Stimulated activated naive B cell treated with anti-CD40 and anti-IgM and Interleukin-4, amounts not matched to agents 10 μg/mL and 1 μg/mL and 100 μg/mL, for 72 hours (primary cell): ENCODE measurements around the gene HIRIP3.

Experiments
- ATAC-seq, 2 donors: fragments of 150-1000 bp; cut with Tn5 transposase; replicated peaks; 2 replicates each; pipeline ENCODE4 v1.10.0; 2021; ENCODE audit warnings: moderate library complexity in 1 of 2
- DNase-seq: peaks from one replicate; pipeline ENCODE4 v3.0.0; 2021
- H3K27ac Mint-ChIP-seq: one replicate; pipeline ENCODE4 v1.8.0; 2022; ENCODE audit warnings: mild to moderate bottlenecking, mixed read lengths
- H3K27me3 Mint-ChIP-seq, 2 donors: one replicate each; pipeline ENCODE4 v1.8.0; 2022; ENCODE audit warnings: mixed read lengths in 2 of 2
- H3K36me3 Mint-ChIP-seq, 2 donors: one replicate each; pipeline ENCODE4 v1.8.0; 2022; ENCODE audit warnings: mixed read lengths in 2 of 2, mild to moderate bottlenecking in 1 of 2
- H3K4me1 Mint-ChIP-seq, 2 donors: one replicate each; pipeline ENCODE4 v1.8.0; 2022; ENCODE audit warnings: mixed read lengths in 2 of 2, mild to moderate bottlenecking in 1 of 2
- H3K4me3 Mint-ChIP-seq, 2 donors: one replicate each; pipeline ENCODE4 v1.8.0; 2022; ENCODE audit warnings: mild to moderate bottlenecking in 2 of 2, mixed read lengths in 2 of 2, moderate library complexity in 1 of 2
- H3K9me3 Mint-ChIP-seq, 2 donors: one replicate each; pipeline ENCODE4 v1.8.0; 2022; ENCODE audit warnings: mixed read lengths in 2 of 2, mild to moderate bottlenecking in 1 of 2

The HIRIP3 gene

DNA sequence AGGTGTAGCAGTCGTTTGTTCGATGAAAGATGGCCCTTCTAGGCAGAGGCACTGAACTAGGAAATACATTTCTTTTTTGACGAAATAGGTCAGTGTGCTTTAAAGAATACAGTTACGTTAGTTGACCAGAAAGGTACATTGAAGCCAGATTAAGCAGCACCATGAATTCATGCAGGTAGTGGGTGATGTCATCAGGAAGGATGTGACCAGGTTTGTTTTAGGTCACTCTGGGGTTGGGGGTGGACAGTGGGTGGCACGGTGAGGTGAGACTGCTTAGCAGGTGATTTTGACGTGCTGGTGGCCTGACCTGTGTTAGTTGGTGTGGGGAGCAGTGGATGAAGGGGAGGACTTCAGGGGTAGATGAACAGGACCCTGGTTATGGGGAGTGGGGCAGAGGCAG is 4.2 kb upstream of the HIRIP3 start:
- DNase-seq (no peak), ATAC-seq (no peak)
- H3K4me1 Mint-ChIP-seq = peaks cover 37 to 46% of the 10 kb centered on the region in 2 donors
- no peaks in the 10 kb centered on the region for H3K9me3 Mint-ChIP-seq
- no peaks in the 10 kb centered on the region for H3K27me3 Mint-ChIP-seq
- H3K36me3 Mint-ChIP-seq = peaks cover 31 to 57% of the 10 kb centered on the region in 2 donors
- no peak overlapping the region for H3K4me3 Mint-ChIP-seq
- peak overlapping the region; percentile 22 for H3K27ac Mint-ChIP-seq

DNA sequence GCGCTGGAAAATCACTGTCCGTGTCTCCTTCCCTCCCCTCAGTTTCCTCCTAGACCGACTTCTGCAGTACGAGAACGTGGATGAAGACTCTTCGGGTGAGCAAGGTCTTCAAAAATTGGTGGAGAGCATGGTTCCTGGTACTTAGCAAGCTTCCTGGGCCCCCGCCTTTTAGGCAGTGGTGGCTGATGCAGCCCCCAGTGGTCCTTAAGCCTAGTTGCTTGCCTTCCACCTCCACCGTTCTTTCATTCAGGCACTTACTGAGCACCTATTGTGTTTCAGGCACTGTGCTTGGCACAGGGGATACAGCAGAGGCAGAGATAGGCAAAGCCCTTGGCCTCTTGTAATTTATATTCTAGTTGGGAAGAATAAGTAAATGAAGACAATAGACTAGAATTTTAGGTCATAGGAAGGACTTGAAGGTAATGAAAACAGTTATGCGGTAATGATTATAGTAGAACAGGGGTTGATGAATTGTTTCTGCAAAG is 1.4 kb upstream of the HIRIP3 start:
- ATAC-seq (no peak), DNase-seq (no peak)
- Mint-ChIP-seq H3K27me3 (no peaks in the 10 kb centered on the region), H3K9me3 (no peaks in the 10 kb centered on the region), H3K36me3 (peaks cover 27 to 49% of the 10 kb centered on the region in 2 donors), H3K27ac (peak overlapping the region; percentile 99), H3K4me3 (peak overlapping the region; percentile 97), H3K4me1 (peaks cover 34 to 48% of the 10 kb centered on the region in 2 donors)

GRCh38 chr16:29995911-29996765 is 721 bp upstream of the HIRIP3 start, which contains the start of gene INO80E:
Gene INO80E, plus strand, starts transcription at chr16:29996241. Its CDS starts 70 bp downstream, at chr16:29996311.
- Mint-ChIP-seq H3K4me1 (peaks cover 32 to 48% of the 10 kb centered on the region in 2 donors), H3K36me3 (peaks cover 22 to 46% of the 10 kb centered on the region in 2 donors)
- peak; percentile 95 to 97 for ATAC-seq

DNA sequence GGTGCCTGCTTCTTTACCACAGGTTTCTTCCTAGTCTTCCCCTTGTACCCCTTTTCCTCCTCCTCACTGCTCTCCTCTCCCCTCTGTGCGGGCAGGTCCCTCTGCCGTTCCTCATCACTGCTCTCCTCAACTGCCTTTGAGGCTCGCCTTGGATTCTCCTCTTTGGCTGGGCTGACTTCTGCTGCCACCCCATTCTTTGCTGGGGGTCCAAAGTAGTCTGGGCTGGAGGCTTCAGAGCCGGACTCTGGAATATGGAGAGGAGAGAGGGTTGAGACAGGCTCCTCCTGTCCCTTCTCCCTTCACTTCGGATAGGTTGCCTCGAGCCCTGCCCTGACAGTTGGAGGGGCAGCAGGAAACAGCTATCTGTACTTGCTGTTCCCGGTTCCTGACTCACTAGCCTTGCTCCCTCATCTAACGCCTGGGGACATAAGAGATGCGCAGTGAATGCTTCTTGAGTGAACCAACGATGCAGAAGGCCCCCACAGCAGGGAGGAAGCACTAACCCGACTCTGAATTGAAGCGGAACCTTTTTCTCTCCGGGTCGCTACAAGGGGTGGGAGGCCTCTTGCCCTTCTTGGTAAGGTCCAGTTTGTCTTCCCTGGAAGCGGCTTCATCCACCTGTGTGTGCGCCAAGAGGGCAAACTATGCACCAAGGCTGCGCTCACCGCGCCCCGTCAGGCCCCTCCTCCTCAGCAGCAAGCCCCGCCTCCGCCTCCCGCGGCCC is 655 bp downstream of the HIRIP3 start:
- peaks cover 23 to 50% of the 10 kb centered on the region in 2 donors for H3K36me3 Mint-ChIP-seq
- H3K9me3 Mint-ChIP-seq = no peaks in the 10 kb centered on the region
- DNase-seq (no peak), ATAC-seq (peak; percentile 62 to 64)
- H3K27me3 Mint-ChIP-seq = no peaks in the 10 kb centered on the region
- H3K4me1 Mint-ChIP-seq = peaks cover 30 to 45% of the 10 kb centered on the region in 2 donors
- H3K4me3 Mint-ChIP-seq = peak overlapping the region; percentile 97
- H3K27ac Mint-ChIP-seq = peak overlapping the region; percentile 99

More at GRCh38 chr16:29995911-29996765, 721 bp upstream of the HIRIP3 start, which contains the start of gene INO80E:
- peak; percentile 99 for DNase-seq
- peak within 1 kb of the TSS; percentile 97 for H3K4me3 Mint-ChIP-seq
- H3K9me3 Mint-ChIP-seq = no peaks in the 10 kb centered on the region
- H3K27me3 Mint-ChIP-seq = no peaks in the 10 kb centered on the region
- H3K27ac Mint-ChIP-seq = peak within 1 kb of the TSS; percentile 99

- Mint-ChIP-seq H3K27ac (peak overlapping the region; percentile 99), H3K36me3 (peaks cover 22 to 49% of the 10 kb centered on the region in 2 donors), H3K4me3 (peak overlapping the region; percentile 97), H3K9me3 (no peaks in the 10 kb centered on the region), H3K4me1 (peaks cover 24 to 38% of the 10 kb centered on the region in 2 donors), H3K27me3 (no peaks in the 10 kb centered on the region)
- DNase-seq (no peak), ATAC-seq (no peak)
These were observed 1.4 kb downstream of the HIRIP3 start for GRCh38 chr16:29993903-29994599.

- Mint-ChIP-seq H3K27ac (no peak overlapping the region), H3K4me1 (peaks cover 24 to 33% of the 10 kb centered on the region in 2 donors), H3K9me3 (no peaks in the 10 kb centered on the region), H3K4me3 (no peak overlapping the region), H3K36me3 (peaks cover 26 to 51% of the 10 kb centered on the region in 2 donors), H3K27me3 (no peaks in the 10 kb centered on the region)
- DNase-seq = no peak
- ATAC-seq = no peak
These were observed 2.1 kb downstream of the HIRIP3 start for GRCh38 chr16:29993191-29993902.

GRCh38 chr16:29992344-29992967 is 3.0 kb downstream of the HIRIP3 start:
- peak overlapping the region; percentile 63 for H3K27ac Mint-ChIP-seq
- peak overlapping the region in 1 of 2 donors; percentile 43 for H3K4me3 Mint-ChIP-seq
- no peaks in the 10 kb centered on the region for H3K9me3 Mint-ChIP-seq
- no peak for ATAC-seq
- no peak for DNase-seq
- peaks cover 34 to 51% of the 10 kb centered on the region in 2 donors for H3K36me3 Mint-ChIP-seq
- peaks cover 26 to 33% of the 10 kb centered on the region in 2 donors for H3K4me1 Mint-ChIP-seq
- H3K27me3 Mint-ChIP-seq = no peaks in the 10 kb centered on the region

DNA sequence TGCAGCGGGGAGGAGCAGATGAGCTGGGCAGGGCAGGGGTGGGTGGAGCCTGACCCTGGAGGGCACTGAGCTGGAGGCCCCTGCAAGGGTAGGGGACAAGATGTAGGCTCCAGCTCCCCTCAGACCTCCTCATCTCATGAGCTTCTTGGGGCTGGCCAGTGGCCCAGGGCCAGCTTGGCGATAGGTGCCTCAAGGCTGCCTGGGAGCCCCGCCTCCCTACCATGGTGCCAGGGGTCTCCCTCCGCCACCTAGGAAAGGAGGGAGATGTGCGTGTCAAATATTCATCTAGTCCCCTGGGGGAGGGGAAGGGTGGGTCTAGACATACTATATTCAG is 3.9 kb downstream of the HIRIP3 start:
- H3K36me3 Mint-ChIP-seq = peaks cover 37 to 51% of the 10 kb centered on the region in 2 donors
- H3K4me3 Mint-ChIP-seq = no peak overlapping the region
- H3K27me3 Mint-ChIP-seq = no peaks in the 10 kb centered on the region
- peaks cover 21 to 28% of the 10 kb centered on the region in 2 donors for H3K4me1 Mint-ChIP-seq
- no peak for DNase-seq
- no peak overlapping the region for H3K27ac Mint-ChIP-seq
- no peak for ATAC-seq
- H3K9me3 Mint-ChIP-seq = no peaks in the 10 kb centered on the region

- peak overlapping the region; percentile 63 for H3K27ac Mint-ChIP-seq
- no peaks in the 10 kb centered on the region for H3K27me3 Mint-ChIP-seq
- peaks cover 40 to 52% of the 10 kb centered on the region in 2 donors for H3K36me3 Mint-ChIP-seq
- ATAC-seq (no peak), DNase-seq (no peak)
- peaks cover 18 to 27% of the 10 kb centered on the region in 2 donors for H3K4me1 Mint-ChIP-seq
- no peak overlapping the region for H3K4me3 Mint-ChIP-seq
- no peaks in the 10 kb centered on the region for H3K9me3 Mint-ChIP-seq
These were observed 4.4 kb downstream of the HIRIP3 start for GRCh38 chr16:29990883-29991570.

DNA sequence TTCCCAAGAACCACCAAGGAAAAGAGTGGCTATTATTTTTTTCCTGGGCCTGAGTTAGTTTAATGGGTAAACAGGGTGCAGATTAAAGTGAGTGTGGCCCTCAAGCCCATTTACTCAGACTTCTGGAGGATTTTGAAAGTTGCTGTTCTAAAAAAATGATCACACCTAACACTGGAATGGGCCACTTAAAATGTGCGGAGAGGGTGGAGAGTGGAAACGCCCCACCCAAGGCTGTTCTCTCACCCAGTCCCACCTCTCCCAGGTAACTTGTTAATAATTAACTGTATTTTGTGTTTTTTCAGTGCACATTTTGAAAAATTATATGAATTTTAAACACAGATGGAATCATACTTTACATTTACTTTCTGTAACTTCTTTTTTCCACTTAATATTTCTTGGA is 5.4 kb downstream of the HIRIP3 start:
- ATAC-seq (no peak), DNase-seq (no peak)
- peaks cover 16 to 19% of the 10 kb centered on the region in 2 donors for H3K4me1 Mint-ChIP-seq
- no peak overlapping the region for H3K27ac Mint-ChIP-seq
- no peak overlapping the region for H3K4me3 Mint-ChIP-seq
- no peaks in the 10 kb centered on the region for H3K27me3 Mint-ChIP-seq
- H3K9me3 Mint-ChIP-seq = no peaks in the 10 kb centered on the region
- peaks cover 45 to 61% of the 10 kb centered on the region in 2 donors for H3K36me3 Mint-ChIP-seq

DNA sequence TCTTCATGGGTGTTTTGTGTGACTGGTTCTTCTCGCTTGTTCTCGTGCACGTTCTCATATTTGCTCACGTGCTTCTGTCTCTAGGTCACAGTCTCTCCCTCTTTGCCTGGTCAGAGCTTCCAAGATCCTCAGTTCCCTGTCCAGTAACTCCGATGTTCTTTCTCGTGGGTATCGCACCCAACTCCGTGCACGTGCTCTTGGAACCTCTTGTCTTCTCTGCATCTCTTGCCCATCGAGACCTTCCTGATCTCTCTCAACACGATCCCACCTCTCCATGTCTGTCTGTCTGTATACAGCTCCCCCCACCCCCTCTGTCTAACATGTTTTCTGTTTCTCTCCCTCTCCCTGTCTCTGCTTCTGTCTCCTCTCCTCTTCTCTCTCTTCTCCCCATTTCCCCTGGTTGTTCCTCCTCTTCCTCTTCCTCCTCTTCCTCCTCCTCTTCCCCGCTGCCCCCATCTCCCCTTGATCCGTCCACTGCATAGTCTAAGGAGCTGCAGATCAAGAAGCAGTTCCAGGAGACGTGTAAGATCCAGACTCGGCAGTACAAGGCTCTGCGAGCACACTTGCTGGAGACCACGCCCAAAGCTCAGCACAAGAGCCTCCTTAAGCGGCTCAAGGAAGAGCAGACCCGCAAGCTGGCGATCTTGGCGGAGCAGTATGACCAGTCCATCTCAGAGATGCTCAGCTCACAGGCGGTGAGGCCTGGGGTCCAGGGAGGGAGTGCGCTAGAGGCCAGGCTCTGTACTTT is 6.1 kb downstream of the HIRIP3 start:
- H3K36me3 Mint-ChIP-seq = peaks cover 46 to 61% of the 10 kb centered on the region in 2 donors
- ATAC-seq (no peak), DNase-seq (no peak)
- no peaks in the 10 kb centered on the region for H3K9me3 Mint-ChIP-seq
- no peak overlapping the region for H3K4me3 Mint-ChIP-seq
- no peaks in the 10 kb centered on the region for H3K27me3 Mint-ChIP-seq
- H3K27ac Mint-ChIP-seq = peak overlapping the region; percentile 2
- peaks cover 10 to 12% of the 10 kb centered on the region in 2 donors for H3K4me1 Mint-ChIP-seq

DNA sequence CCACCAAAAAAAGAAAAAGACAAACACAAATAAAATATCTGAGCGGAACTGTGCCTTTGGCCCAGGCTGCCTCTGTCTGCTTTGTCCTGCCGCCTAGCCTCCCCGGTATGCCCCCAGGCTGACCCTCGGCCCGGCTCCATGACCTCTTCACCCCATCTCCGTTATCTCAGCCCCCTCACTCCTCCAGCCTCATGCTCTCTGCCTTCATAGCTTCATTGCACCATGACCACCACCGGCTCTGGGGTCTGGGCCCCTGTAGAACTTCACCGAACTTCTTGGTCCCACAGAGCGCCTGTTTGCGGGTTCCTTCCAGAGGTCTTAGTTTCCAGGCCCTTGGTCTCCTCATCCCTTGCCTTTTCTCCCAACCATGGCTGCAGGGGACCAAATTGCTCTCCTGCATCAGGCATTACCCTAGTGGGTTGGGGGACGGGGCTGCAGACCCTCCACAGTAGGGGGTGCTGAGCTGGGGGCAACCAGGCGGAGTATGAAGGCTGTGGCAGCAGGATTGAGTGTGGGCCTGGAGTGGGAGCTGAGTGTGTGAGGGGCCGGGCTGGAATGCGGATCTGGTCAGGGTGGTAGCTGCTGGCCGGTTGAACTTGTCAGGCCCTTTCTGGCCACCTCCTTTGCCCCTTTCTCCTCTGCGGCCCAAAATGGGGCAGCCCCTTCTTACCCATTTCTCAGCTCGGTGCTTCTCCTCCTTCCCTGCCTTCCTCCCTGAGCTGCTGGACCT is 6.9 kb downstream of the HIRIP3 start:
- Mint-ChIP-seq H3K9me3 (no peaks in the 10 kb centered on the region), H3K36me3 (peaks cover 49 to 61% of the 10 kb centered on the region in 2 donors), H3K27ac (peak overlapping the region; percentile 2), H3K4me1 (peaks cover 5% of the 10 kb centered on the region in 2 donors), H3K27me3 (no peaks in the 10 kb centered on the region), H3K4me3 (no peak overlapping the region)
- ATAC-seq = no peak
- DNase-seq = no peak
